HL-60 (cell line): Measurements from ENCODE around the gene SLC30A4.
"Not testable (repeated sequence)": the region's sequence is repeated elsewhere in the genome, so short reads cannot be mapped to it uniquely, and the experiment has no call there.

ENCODE experiments used
- DNase-seq, 2 experiments: peaks; one replicate each; pipeline ENCODE4 v3.0.0-alpha.2; 2010 to 2020; ENCODE audit warnings: low read depth in 1 of 2, low spot score in 1 of 2
- H3K27ac ChIP-seq: fragments of 250-450 bp; sonication (Bioruptor Pico); replicated peaks from 2 replicates; pipeline ENCODE4 v1.5.1; 2020; ENCODE audit warnings: mild to moderate bottlenecking, moderate library complexity
- H3K27me3 ChIP-seq: fragments of 250-450 bp; sonication (Bioruptor Pico); 2 replicates; pipeline ENCODE4 v1.5.1; 2021; ENCODE audit warnings: mild to moderate bottlenecking, moderate library complexity; ENCODE audit not compliant: insufficient read depth, poor library complexity, severe bottlenecking
- H3K4me3 ChIP-seq: replicated peaks from 2 replicates; pipeline ENCODE4 v1.5.1; 2011; ENCODE audit warnings: mild to moderate bottlenecking, control low read depth, low read length; ENCODE audit not compliant: insufficient read depth
- GABPA ChIP-seq: IDR thresholded peaks from 2 replicates; pipeline ENCODE4 v1.6.1; 2012; ENCODE audit warnings: low read depth
- POLR2AphosphoS5 ChIP-seq: IDR thresholded peaks from 2 replicates; pipeline ENCODE4 v1.6.1; 2012; ENCODE audit warnings: low read depth
- SPI1 ChIP-seq: IDR thresholded peaks from 2 replicates; pipeline ENCODE4 v1.6.1; 2012; ENCODE audit warnings: low read depth, mild to moderate bottlenecking, borderline replicate concordance
- TF ChIP-seq, protein P1 (sequence below): IDR thresholded peaks from one replicate; pipeline ENCODE4 v1.5.1; 2011; ENCODE audit warnings: low read length, control low read depth, inconsistent platforms; ENCODE audit not compliant: insufficient read depth
- TF ChIP-seq, protein P2 (sequence below): IDR thresholded peaks from 2 replicates; pipeline ENCODE4 v1.6.1; 2012; ENCODE audit warnings: low read depth; ENCODE audit not compliant: insufficient replicate concordance

The SLC30A4 gene

GRCh38 chr15:45539680-45540079 is 17.1 kb upstream of the SLC30A4 start:
- H3K27me3 ChIP-seq: peaks cover 4% of the 10 kb centered on the region
- H3K27ac ChIP-seq: no peak overlapping the region
- no peak for TF ChIP-seq POLR2AphosphoS5
- no peak for TF ChIP-seq SPI1
- TF ChIP-seq, protein P1, sequence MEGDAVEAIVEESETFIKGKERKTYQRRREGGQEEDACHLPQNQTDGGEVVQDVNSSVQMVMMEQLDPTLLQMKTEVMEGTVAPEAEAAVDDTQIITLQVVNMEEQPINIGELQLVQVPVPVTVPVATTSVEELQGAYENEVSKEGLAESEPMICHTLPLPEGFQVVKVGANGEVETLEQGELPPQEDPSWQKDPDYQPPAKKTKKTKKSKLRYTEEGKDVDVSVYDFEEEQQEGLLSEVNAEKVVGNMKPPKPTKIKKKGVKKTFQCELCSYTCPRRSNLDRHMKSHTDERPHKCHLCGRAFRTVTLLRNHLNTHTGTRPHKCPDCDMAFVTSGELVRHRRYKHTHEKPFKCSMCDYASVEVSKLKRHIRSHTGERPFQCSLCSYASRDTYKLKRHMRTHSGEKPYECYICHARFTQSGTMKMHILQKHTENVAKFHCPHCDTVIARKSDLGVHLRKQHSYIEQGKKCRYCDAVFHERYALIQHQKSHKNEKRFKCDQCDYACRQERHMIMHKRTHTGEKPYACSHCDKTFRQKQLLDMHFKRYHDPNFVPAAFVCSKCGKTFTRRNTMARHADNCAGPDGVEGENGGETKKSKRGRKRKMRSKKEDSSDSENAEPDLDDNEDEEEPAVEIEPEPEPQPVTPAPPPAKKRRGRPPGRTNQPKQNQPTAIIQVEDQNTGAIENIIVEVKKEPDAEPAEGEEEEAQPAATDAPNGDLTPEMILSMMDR: no peak
- TF ChIP-seq, protein P2, sequence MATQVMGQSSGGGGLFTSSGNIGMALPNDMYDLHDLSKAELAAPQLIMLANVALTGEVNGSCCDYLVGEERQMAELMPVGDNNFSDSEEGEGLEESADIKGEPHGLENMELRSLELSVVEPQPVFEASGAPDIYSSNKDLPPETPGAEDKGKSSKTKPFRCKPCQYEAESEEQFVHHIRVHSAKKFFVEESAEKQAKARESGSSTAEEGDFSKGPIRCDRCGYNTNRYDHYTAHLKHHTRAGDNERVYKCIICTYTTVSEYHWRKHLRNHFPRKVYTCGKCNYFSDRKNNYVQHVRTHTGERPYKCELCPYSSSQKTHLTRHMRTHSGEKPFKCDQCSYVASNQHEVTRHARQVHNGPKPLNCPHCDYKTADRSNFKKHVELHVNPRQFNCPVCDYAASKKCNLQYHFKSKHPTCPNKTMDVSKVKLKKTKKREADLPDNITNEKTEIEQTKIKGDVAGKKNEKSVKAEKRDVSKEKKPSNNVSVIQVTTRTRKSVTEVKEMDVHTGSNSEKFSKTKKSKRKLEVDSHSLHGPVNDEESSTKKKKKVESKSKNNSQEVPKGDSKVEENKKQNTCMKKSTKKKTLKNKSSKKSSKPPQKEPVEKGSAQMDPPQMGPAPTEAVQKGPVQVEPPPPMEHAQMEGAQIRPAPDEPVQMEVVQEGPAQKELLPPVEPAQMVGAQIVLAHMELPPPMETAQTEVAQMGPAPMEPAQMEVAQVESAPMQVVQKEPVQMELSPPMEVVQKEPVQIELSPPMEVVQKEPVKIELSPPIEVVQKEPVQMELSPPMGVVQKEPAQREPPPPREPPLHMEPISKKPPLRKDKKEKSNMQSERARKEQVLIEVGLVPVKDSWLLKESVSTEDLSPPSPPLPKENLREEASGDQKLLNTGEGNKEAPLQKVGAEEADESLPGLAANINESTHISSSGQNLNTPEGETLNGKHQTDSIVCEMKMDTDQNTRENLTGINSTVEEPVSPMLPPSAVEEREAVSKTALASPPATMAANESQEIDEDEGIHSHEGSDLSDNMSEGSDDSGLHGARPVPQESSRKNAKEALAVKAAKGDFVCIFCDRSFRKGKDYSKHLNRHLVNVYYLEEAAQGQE: no peak
- no peak for TF ChIP-seq GABPA
- DNase-seq: no peak
- H3K4me3 ChIP-seq: no peak overlapping the region

- Histone ChIP-seq H3K27me3 (peaks cover 15% of the 10 kb centered on the region), H3K4me3 (no peak overlapping the region), H3K27ac (no peak overlapping the region)
- TF ChIP-seq GABPA (no peak), POLR2AphosphoS5 (no peak), SPI1 (no peak)
- TF ChIP-seq, protein P1: no peak
- DNase-seq: no peak
These were observed 14.4 kb upstream of the SLC30A4 start for GRCh38 chr15:45536934-45537333.

DNA sequence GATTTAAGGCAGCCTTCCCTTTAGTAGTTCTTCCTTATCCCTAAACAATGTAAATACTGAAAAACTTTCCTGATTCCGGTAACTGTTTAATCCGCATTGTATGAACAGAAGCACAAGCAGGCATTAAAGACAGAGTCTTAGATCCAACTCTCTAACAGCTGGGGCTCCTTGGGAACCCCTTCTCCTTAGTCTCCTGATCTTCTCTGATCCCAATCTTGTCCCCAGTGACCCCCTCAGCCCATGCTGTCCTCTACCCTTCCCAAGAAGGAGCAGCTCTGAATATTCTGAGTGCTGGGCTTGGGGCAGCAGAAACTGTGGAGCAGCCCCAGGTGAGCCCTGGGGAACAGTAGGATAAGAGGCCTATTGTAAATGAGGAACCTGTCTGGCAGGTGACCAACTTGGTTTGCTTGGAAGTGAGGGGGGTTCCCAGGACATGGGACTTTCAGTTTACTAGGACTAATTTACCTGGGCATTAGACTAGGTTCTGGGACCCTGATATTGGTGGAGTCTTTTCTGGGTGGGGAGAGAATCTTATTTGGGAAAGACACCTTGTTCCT is 13.0 kb upstream of the SLC30A4 start:
- TF ChIP-seq GABPA (no peak), SPI1 (no peak), POLR2AphosphoS5 (no peak)
- TF ChIP-seq, protein P1: no peak
- Histone ChIP-seq H3K4me3 (no peak overlapping the region), H3K27me3 (peaks cover 17% of the 10 kb centered on the region), H3K27ac (no peak overlapping the region)
- no peak for DNase-seq

- no peak for DNase-seq
- Histone ChIP-seq H3K27me3 (peaks cover 17% of the 10 kb centered on the region), H3K4me3 (no peak overlapping the region), H3K27ac (no peak overlapping the region)
- TF ChIP-seq, protein P2: no peak
- TF ChIP-seq SPI1 (no peak), POLR2AphosphoS5 (no peak), GABPA (no peak)
- TF ChIP-seq, protein P1: no peak
These were observed 12.3 kb upstream of the SLC30A4 start for GRCh38 chr15:45534821-45535220.

DNA sequence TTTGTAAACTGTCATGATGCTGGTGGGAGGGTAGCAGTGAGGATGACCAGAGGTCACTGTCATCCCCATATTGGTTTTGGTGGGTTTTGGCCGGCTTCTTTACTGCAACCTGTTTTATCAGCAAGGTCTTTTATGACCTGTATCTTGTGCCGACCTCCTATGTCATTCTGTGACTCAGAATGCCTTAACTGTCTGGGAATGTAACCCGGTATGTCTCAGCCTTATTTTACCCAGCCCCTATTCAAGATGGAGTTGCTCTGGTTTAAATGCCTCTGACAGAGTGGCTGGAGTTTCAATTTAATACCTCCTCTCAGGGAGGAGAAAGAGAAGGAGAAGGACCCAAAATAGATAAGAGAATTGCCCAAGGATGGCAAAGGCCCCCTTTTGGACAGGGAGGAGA is 10.3 kb upstream of the SLC30A4 start:
- peaks cover 17% of the 10 kb centered on the region for H3K27me3 ChIP-seq
- H3K4me3 ChIP-seq, DNase-seq, H3K27ac ChIP-seq: not testable (repeated sequence)
